HFFc6 (cell line): ENCODE measurements around the gene THOC7. TPM values are rescaled to one million over a fixed set of nuclear protein-coding genes. Genes with fewer than 3 reads are reported as not detected.

ENCODE experiments used
- DNase-seq: peaks from one replicate; pipeline ENCODE4 v3.0.0-alpha.2; 2018
- H3K27ac Mint-ChIP-seq: 2 replicates; pipeline ENCODE4 v1.8.0; 2020; ENCODE audit warnings: mild to moderate bottlenecking, mixed read lengths
- H3K27me3 Mint-ChIP-seq: 2 replicates; pipeline ENCODE4 v1.8.0; 2021; ENCODE audit warnings: mild to moderate bottlenecking, moderate library complexity, mixed read lengths; ENCODE audit not compliant: insufficient read depth
- H3K36me3 Mint-ChIP-seq: 2 replicates; pipeline ENCODE4 v1.8.0; 2021; ENCODE audit warnings: low read depth, mixed read lengths
- H3K4me1 Mint-ChIP-seq: 2 replicates; pipeline ENCODE4 v1.8.0; 2020; ENCODE audit warnings: low read depth, mixed read lengths
- H3K4me3 Mint-ChIP-seq: 2 replicates; pipeline ENCODE4 v1.8.0; 2020; ENCODE audit warnings: mild to moderate bottlenecking, moderate library complexity, mixed read lengths
- H3K9me3 Mint-ChIP-seq: 2 replicates; pipeline ENCODE4 v1.8.0; 2020; ENCODE audit warnings: mild to moderate bottlenecking, mixed read lengths
- total RNA-seq, 6 experiments: library from RNA; stranded (reverse); fragmentation: NEBNext Ultra II Directional; extraction: Animal tissue kit (Norgen Biotek cat#: 25700); gene quantifications; 2 replicates in 1 of 6; 3 replicates in 5 of 6; pipeline ENCODE4 v1.2.3, GENCODE V29; 2021
- TF ChIP-seq, protein P1 (sequence below): fragments of 200-600 bp; sonication (generic); IDR thresholded peaks from 2 replicates; pipeline ENCODE4 v1.5.0; 2021; ENCODE audit warnings: antibody characterized with exemption, mild to moderate bottlenecking

Gene THOC7
- total RNA-seq, 6 experiments from 2014 or later: 68.2 to 82.5 (median 74.3) TPM

DNA sequence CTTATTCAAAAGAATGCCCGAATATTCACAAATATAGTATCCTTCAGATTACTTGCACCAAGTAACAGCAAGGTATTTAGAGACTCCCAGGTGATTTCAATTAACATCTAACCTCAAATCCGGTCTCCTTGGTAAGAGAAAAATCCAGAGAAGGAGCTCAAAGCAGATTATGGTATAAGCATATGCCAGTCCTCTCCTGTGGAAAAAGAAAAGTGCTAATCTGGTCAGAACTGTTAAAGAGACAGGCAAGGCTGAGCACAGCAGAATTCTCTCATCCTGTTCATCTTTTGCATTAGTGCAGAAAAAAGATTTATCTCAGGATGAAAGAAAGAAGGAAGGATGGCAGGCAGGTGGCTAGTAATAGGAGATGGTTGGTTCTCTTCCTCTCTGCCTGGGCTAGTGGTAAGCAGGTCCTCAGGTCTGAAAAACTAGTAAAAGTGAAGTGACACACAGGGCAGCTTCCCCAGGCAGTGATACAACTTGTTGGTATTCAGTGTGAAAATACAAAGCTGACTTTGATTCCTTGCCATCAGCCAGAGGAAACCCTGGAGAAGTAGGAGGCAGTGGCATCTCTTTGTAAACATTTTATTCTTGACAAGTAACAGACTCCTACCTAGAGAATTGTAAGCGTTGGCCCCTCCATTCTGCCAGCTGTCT is 14.3 kb upstream of the THOC7 start:
- Mint-ChIP-seq H3K4me1 (peaks cover 36% of the 10 kb centered on the region), H3K4me3 (no peak overlapping the region), H3K27ac (no peak overlapping the region), H3K36me3 (no peaks in the 10 kb centered on the region), H3K9me3 (no peaks in the 10 kb centered on the region), H3K27me3 (no peaks in the 10 kb centered on the region)
- TF ChIP-seq, protein P1, sequence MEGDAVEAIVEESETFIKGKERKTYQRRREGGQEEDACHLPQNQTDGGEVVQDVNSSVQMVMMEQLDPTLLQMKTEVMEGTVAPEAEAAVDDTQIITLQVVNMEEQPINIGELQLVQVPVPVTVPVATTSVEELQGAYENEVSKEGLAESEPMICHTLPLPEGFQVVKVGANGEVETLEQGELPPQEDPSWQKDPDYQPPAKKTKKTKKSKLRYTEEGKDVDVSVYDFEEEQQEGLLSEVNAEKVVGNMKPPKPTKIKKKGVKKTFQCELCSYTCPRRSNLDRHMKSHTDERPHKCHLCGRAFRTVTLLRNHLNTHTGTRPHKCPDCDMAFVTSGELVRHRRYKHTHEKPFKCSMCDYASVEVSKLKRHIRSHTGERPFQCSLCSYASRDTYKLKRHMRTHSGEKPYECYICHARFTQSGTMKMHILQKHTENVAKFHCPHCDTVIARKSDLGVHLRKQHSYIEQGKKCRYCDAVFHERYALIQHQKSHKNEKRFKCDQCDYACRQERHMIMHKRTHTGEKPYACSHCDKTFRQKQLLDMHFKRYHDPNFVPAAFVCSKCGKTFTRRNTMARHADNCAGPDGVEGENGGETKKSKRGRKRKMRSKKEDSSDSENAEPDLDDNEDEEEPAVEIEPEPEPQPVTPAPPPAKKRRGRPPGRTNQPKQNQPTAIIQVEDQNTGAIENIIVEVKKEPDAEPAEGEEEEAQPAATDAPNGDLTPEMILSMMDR: no peak
- peak; percentile 65 for DNase-seq

GRCh38 chr3:63876260-63876659 is 12.7 kb upstream of the THOC7 start:
- H3K9me3 Mint-ChIP-seq: no peaks in the 10 kb centered on the region
- TF ChIP-seq, protein P1: no peak
- H3K36me3 Mint-ChIP-seq: no peaks in the 10 kb centered on the region
- no peaks in the 10 kb centered on the region for H3K27me3 Mint-ChIP-seq
- DNase-seq: no peak
- no peak overlapping the region for H3K27ac Mint-ChIP-seq
- H3K4me3 Mint-ChIP-seq: no peak overlapping the region
- peaks cover 52% of the 10 kb centered on the region for H3K4me1 Mint-ChIP-seq

GRCh38 chr3:63875510-63875909 is 11.9 kb upstream of the THOC7 start:
- Mint-ChIP-seq H3K36me3 (no peaks in the 10 kb centered on the region), H3K4me3 (no peak overlapping the region), H3K27ac (no peak overlapping the region), H3K27me3 (no peaks in the 10 kb centered on the region), H3K4me1 (peaks cover 52% of the 10 kb centered on the region), H3K9me3 (no peaks in the 10 kb centered on the region)
- no peak for DNase-seq
- TF ChIP-seq, protein P1: no peak

GRCh38 chr3:63874769-63875168 is 11.2 kb upstream of the THOC7 start:
- Mint-ChIP-seq H3K9me3 (no peaks in the 10 kb centered on the region), H3K36me3 (no peaks in the 10 kb centered on the region), H3K4me1 (peaks cover 52% of the 10 kb centered on the region), H3K4me3 (no peak overlapping the region), H3K27me3 (no peaks in the 10 kb centered on the region), H3K27ac (no peak overlapping the region)
- no peak for DNase-seq
- TF ChIP-seq, protein P1: no peak

DNA sequence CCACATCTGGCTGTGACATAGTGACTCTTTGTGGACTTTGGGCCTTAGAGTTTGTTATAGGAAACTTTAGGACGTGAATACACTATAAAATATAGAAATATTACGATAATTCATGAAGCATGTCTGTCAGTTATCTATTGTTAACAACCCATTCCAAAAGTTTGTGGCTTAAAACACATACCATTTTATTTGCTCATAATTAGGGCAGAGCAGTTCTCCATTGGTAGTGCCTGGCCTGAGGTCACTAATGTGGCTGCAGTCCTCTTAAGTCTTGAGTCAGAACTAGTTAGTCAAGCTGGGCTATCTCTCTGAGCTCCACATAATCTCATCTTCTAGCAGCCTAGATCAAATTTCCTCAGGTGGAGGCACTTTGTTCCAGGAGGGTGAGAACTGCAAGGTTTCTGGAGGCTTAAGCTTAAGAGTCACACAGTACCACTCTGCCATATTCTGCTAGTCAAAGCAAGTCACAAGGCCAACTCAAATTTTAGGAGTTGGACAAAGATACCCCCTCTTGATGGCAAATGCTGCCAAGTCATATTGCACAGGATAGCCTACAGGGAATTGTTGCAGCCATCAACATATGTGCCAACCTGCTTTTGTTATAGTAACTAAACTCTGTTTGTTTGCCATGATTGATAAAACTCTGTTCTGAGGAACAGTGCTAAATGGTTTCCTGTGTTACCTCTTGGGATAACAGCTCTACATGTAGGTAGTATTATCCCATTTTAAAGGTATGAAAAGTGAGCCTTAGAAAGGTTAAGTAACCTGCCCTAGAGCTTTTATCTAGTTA is 8.7 kb upstream of the THOC7 start:
- TF ChIP-seq, protein P1: no peak
- H3K27me3 Mint-ChIP-seq: no peaks in the 10 kb centered on the region
- peaks cover 36% of the 10 kb centered on the region for H3K4me1 Mint-ChIP-seq
- H3K36me3 Mint-ChIP-seq: 0 out of 2 replicates have a peak, but pooled peaks cover 1% of the 10 kb centered on the region
- peak; percentile 84 for DNase-seq
- H3K4me3 Mint-ChIP-seq: peak overlapping the region; percentile 51
- H3K27ac Mint-ChIP-seq: peak overlapping the region; percentile 66
- no peaks in the 10 kb centered on the region for H3K9me3 Mint-ChIP-seq
